Stimulated activated CD8-positive, alpha-beta memory T cell treated with anti-CD3 and anti-CD28 coated beads, Interleukin-15, amount 100 ng/mL, for 1 hour (primary cell): ENCODE results near the gene PHEX.

ENCODE experiments used
- DNase-seq: peaks from one replicate; pipeline ENCODE4 v3.0.0-alpha.2; 2020; ENCODE audit warnings: low read depth

Gene PHEX

GRCh38 chrX:22109442-22109841, 77.3 kb downstream of the PHEX start:
- no peak for DNase-seq

GRCh38 chrX:22110729-22111494, 78.8 kb downstream of the PHEX start:
- DNase-seq: no peak

GRCh38 chrX:22116605-22117546, 84.8 kb downstream of the PHEX start:
- DNase-seq: no peak

- no peak for DNase-seq
Measured at GRCh38 chrX:22117633-22118032, 85.5 kb downstream of the PHEX start.

GRCh38 chrX:22118161-22118830, 86.2 kb downstream of the PHEX start:
- DNase-seq: no peak

GRCh38 chrX:22121161-22121560, 89.0 kb downstream of the PHEX start:
- DNase-seq: no peak

- DNase-seq: no peak
Measured at GRCh38 chrX:22122510-22122909, 90.4 kb downstream of the PHEX start.

GRCh38 chrX:22124098-22124497, 92.0 kb downstream of the PHEX start:
- no peak for DNase-seq

GRCh38 chrX:22125481-22125880, 93.4 kb downstream of the PHEX start:
- no peak for DNase-seq

DNA sequence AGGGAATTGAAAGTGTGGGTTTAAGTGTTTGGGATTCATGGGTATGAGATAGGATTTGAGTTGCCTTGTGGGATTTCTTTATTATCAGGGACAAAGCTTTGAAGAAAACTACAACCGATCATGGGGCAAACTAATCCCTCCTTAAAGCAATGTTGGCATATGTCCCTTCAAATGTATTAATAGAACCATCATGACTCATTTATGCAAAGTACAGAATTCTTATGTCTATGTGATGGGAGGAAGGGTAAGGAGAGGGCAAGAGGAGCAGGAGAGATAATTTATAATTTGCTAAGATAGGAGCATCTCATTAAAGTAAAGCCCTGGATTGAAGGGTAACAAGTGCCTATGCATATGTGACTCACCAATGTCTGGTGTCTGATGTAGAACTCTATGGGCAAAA, 94.2 kb downstream of the PHEX start:
- DNase-seq: no peak

- no peak for DNase-seq
Measured at GRCh38 chrX:22128961-22129360, 96.8 kb downstream of the PHEX start.

DNA sequence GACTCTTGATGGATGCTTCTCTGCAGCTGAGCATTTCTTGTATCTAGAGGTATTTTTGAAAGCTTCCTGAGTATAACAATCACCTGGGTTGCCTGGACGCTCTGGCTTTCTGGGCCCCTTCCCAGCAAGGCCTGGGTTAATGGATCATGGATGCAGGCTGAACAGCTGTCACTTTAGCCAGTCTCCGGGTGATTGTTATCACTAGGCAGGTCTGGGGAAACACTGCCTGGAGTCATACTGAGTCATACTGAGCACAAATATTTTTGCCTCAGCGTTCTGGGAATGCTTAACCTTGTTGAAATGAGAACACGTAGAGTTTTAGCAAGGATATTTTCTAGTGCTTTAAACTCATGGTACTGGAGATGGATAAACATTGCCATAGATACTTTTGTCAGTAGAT, 102.6 kb downstream of the PHEX start:
- DNase-seq: no peak

DNA sequence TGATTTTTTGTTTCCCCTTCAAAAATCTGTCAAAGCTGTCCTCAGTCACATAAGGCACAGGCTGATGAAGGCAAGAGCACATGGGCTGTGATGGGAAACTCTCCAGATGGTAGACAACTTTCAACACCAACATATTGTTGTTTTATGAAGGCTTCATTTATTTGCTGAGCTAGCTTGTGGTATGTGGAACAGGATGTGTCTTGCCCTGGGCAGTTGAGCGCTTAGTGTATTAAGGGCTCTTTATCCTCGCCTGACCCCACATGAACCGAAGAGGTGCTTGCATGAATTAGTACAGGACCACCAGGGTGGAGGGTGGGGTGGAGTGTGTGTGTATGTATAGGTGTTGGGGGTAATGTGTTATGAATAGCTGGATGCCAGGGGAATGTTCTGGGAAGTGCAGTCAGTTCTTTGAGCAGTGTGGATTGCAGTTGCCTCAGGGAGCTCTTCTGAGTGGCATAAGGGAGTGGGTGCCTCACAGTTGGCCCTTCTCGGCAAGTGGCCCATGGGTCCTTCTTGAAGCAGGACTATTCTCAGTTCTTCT, 103.1 kb downstream of the PHEX start:
- no peak for DNase-seq

GRCh38 chrX:22135994-22136684, 104.0 kb downstream of the PHEX start:
- DNase-seq: no peak

- DNase-seq: no peak
Measured at GRCh38 chrX:22136711-22137110, 104.6 kb downstream of the PHEX start.

GRCh38 chrX:22139822-22140221, 107.7 kb downstream of the PHEX start:
- DNase-seq: no peak

DNA sequence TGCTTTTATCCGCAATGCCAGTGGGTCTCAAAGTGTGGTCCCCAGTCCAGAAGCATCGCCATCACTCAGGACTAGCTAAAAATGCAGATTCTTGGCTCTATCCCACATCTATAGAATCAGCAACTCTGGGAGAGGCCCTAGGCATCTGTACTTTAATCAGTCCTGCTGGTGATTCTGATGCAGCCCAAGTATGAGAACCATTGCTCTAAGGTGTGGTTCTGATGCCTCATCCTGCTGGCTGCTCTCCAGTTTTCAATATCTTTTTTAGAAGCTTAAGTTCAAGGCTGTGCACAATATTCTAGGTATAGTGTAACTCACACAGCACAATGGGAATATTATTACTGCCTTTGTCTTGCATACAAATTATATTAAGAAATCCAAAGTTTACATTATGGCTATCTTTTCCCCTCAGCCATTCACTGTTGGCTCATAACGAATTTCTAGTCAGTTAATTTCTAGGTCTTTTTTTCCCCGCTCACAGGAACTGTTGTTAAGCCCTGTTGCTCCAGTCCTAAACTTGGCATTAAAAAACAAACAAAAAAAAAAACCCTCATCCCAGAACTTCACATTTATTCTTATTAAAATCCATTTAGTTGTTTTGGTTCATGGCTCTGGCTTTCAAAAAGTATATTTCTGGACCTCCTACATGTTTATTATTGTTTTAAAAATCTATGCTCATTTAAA, 109.1 kb downstream of the PHEX start:
- no peak for DNase-seq

DNA sequence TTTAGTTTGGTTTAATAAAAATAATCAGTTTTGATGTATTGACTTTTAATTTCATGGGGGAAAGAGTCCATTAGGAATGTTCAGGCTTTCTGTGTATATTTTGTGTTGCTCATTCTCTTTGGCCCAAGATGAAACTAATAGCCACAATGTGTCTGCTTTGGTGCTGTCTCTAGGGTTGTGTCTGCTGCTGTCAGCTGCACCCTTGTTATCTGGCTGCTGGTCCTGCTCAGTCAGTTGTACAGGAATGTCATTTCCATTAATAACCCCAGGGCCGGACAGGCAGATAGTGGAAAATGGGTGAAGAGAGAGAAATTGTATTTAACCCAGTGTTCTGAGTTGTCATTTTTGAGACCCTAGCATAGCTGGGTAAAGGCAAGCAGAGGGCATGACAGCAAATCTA, 115.1 kb downstream of the PHEX start:
- no peak for DNase-seq

DNA sequence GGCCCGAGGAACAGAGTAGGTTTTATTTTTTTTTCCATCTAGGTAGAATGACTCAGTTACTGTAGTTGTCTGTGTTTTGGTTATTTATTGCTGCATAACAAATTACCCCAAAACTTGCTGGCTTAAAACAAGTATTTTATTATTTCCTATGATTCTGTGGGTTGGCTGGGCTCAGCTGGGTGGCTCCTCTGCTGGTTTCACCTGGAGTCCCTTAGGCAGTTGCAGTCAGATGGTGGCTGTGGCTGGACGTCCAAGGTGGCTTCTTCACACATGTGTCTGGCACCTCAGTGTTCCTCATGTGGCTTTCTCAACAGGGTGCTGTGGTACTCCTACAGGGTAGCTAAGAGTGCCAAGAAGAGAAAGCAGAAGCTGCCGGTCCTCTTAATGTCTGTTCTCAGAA, 115.8 kb downstream of the PHEX start:
- no peak for DNase-seq

DNA sequence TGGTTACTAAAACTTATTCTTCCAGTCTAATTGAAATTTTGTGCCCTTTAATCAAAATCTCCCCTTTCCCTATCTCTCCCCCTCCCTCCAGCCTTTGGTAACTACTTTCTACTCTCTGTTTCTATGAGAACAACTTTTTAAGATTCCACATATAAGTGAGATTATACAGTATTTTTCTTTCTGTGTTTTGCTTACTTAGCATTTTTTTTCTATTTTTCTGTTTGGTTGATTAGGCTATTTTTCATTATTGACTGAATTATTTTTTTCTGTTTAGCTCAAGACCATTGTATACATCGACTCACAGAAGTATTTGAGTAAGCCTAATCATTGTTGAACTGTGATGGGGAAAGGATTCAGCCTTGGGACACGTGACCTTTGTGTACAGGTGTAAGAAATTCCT, 116.4 kb downstream of the PHEX start:
- DNase-seq: no peak

DNA sequence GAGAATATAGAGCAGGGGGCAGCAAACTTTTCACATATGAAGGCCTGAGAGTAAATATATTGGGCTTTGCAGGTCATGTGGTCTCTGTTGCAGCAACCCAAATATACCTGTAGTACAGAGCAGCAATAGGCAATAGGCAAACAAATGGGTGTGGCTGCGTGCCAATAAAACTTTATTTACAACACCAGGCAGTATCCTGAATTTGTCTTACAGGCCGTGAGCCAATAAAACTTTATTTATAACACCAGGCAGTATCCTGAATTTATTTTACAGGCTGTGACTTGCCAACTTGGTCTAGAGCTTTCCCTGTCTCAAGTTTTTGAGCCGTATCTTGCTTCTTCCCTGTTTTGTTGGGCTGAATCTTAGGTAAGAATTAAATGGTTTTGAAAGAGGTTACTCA, 118.2 kb downstream of the PHEX start:
- DNase-seq: no peak
